ENCODE measurements around the gene EVI5L.
"Not testable (repeated sequence)": the region's sequence is repeated elsewhere in the genome, so short reads cannot be mapped to it uniquely, and the experiment has no call there.

EVI5L gene

DNA sequence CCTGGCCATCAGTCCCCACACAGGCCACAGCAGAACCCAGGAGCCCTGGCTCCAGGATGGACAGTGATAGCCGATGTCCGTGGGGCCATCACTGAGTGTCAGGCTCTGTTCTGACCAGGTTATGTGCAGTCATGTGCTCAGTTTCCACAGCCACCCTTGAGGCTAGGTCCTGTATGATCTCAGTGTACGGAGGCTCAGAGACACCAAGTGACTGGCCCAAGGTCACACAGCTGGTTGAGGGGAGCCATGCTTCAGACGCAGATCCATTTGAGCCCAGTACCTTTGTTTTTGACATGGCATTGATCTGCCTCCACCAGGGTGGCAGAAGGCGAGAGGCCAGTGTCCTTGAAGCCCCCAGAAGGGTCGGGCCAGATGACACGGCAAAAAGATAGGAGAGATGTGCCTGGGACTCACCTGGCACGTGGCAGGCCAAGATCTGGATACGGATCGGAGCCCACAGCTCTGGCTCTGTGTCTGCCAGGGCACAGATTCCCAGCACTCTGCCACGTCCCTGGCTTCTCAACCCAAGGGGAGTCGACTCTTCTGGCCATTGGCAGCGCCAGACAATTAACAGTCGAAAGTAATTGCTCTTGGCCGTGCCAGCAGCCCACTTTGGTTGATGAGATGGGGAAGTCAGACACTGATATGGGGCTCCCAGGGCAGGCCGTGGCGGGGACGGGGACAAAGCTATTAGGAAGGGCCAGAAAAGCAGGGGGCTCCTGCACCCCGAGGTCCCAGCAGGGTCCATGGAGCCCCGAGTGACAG, 15.6 kb downstream of the EVI5L start:
- DNase-seq (ENCODE audit: low read depth in 2 of 2), result no peak

DNA sequence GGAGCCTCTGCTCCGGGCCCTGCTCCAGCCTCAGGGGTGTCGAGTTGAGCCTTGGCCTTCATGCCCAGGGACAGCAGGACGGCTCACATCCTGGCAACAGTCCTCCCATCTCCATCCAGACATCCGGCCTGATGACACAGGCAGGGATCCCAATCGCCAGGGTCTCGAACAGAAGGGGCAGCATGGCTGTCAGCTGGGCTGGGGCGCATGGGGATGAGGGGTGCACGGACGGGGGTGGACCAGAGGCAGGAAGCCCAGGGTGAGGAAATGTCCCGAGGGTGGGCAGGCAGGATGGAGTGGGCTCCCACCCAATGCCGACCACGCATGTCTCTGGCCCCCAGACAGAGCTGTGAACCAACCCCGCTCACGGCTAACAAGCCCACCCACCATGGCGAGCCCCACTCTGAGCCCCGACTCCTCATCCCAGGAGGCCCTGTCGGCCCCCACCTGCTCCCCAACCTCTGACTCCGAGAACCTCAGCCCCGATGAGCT, 16.2 kb downstream of the EVI5L start:
- no peak for DNase-seq (ENCODE audit: low read depth in 2 of 2)

DNA sequence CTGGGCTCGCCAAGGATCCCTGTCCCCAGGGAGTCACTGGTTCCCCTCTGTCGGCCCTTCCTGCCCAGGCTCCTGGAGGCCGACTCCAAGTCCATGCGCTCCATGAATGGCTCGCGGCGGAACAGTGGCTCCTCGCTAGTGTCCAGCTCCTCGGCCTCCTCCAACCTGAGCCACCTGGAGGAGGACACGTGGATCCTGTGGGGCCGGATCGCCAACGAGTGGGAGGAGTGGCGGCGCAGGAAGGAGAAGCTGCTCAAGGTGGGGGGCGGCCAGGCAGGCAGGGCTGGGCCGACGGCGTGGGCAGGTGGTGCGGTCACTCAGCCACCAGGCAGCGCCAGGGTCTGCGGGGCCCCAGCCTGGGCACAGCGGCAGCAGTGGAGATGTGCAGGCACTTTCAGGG, 17.6 kb downstream of the EVI5L start:
- DNase-seq (ENCODE audit: low read depth in 2 of 2), result no peak

DNA sequence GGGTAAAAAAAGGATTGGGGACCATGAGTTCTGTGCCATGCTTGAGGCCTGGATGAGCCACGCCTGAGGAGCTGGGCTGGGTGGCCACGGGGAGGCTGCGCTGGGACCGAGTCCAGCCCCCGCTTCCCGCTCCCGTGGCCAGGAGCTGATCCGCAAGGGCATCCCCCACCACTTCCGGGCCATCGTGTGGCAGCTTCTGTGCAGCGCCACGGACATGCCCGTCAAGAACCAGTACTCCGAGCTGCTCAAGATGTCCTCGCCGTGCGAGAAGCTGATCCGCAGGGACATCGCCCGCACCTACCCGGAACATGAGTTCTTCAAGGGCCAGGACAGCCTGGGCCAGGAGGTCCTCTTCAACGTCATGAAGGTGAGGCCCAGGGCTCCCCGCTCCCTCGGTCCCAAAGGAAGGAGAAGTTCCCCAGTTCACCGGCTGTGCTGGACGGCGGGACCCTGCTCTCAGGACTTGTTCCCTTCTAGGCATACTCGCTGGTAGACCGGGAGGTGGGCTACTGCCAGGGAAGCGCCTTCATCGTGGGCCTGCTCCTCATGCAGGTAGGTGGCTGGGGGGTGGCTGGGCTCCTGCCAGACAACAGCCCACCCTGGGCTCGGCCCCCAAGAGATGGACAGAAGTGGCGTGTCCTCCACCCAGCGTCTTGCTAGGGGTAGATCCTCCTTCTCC, 18.9 kb downstream of the EVI5L start:
- DNase-seq (ENCODE audit: low read depth in 2 of 2), result no peak

DNA sequence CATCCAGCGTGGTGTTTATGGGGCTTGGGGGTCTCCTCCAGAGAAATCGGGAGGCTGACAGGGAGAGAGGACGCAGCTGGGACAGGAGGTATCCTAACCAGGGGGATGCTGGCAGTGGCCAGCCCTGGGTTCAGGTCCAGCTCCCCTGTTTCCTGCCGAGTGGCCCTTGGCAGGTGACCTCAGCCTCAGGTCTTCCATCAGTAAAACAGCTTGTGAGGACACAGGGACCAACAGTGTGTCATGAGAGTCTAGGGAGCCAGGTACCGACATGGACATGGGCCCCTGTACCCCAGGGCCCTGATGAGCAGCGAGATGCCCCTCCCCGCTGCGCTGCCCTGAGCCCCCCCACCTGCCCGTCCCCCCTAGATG, 19.6 kb downstream of the EVI5L start:
- DNase-seq (ENCODE audit: low read depth in 2 of 2), result no peak

DNA sequence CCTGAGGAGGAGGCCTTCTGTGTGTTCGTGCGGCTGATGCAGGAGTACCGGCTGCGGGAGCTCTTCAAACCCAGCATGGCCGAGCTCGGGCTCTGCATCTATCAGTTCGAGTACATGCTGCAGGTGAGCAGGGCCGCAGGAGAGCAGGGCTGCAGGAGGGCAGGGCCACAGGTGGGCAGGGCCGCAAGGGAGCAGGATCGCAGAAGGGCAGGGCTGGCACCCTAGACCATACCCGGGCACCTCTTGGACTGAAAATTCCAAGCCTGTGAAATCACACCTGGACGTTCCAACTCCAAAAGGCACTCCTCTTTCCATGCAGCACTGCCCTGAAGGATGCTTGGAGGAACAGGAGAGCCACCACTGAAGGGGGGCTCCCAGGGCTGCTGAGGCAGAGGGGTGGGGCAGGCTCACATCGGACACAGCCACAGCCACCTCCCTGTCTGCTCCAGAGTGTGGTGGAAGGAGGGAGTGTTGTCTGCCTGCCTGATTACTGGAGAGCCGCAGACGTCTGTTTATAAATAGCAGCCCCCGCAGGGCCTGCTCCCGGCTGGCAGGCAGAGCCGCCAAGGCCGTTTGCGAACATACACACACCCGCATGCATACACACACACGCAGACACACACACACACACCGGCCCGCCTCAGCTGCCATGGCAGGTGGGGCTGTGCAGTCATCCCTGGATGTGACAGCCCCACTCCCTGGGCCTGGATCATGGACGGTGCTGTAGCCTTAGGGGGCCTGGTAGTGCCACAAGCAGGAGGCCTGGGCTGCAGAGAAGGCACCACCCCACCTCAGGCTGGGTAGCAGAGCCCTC, 20.2 kb downstream of the EVI5L start:
- no peak for DNase-seq (ENCODE audit: low read depth in 2 of 2)

- no peak for DNase-seq (ENCODE audit: low read depth in 2 of 2)
Measured at GRCh38 chr19:7850945-7851622, 21.1 kb downstream of the EVI5L start.

- DNase-seq (ENCODE audit: low read depth in 2 of 2), result no peak
Measured at GRCh38 chr19:7851623-7852500, 21.8 kb downstream of the EVI5L start.

- peak; percentile 48 to 67 for DNase-seq (ENCODE audit: low read depth in 2 of 2)
Measured at GRCh38 chr19:7852851-7853769, 23.1 kb downstream of the EVI5L start.

- DNase-seq (ENCODE audit: low read depth in 2 of 2), result no peak
Measured at GRCh38 chr19:7853770-7854128, 23.7 kb downstream of the EVI5L start.

DNA sequence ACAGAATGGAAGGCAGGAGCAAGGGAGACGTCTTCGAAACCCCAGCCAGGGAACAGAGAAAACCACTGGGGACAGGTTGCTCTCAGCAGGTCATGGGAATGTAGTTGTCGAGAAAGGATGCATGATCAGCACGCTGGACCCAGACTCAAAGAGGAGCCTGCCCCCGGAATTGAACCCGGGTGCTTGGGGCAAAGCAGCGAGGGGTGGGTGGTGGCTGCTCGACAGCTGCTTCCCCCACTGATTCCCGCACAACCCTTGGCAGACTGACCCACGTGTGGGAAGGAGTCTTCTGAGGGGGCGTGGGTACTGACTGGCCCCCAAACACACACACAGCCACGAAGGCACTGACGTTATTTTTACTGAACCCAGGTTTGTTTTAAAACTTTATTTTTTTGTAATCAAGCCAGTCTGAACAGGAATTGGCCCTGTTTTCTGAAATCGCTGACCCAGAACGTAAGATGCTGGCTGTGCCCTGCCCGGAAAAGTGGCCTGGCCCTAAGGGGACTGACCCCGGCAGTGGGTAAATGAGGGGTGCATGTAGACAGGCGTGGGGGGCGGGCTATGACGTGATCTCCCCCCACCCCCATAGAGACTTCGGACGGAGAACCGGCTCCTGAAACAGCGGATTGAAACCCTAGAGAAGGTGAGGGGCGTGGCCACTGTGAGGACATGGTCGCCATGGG, 25.5 kb downstream of the EVI5L start:
- DNase-seq (ENCODE audit: low read depth in 2 of 2), result no peak

- no peak for DNase-seq (ENCODE audit: low read depth in 2 of 2)
Measured at GRCh38 chr19:7856109-7856591, 26.1 kb downstream of the EVI5L start.

DNA sequence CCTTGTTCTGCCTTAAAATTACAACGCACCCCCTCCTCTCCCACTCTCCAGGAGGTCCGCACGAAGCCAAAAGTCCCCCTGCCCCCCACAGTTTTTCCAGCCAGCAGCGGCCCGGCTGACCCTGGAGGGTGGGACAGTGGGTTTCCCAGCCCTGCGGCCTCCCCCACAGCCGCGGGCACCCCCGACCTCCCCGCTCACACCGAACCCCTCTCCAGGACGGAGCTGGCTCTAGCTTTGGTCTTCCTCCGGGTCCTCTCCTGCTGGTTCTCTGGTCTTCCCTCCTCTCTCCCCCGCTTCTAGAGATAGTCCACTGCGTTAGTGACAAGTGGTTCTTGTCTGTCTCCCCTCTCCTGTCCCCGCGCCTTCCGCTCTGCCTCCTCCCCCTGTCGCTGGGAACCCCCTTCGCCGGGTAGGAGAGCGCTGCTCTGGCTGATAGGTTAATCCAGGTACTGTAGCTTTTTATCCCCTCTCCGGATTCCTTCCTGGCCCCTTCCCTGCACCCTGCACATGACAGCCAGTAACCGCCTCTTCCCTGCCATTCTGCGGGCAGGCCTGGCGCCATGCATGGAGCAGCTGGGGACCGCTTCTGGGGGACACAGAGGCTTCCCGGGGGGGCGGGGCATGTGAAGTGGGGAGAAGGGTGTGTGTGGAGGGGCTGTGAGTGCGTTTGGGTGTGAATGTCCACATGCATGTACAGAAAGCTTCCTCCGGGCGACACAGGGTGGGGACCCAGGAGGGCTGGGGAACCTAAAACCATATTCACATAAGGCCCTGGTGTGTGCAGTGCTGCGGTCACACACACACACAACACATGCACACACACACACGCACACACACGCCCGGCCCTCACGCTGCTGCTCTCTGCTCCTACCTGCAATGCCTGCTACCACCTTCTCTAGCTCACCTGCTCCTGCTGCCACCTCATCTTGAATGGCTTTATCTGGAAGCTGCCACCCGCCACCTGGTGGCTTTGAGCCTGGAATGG, 27.0 kb downstream of the EVI5L start:
- DNase-seq (ENCODE audit: low read depth in 2 of 2), result no peak

- no peak for DNase-seq (ENCODE audit: low read depth in 2 of 2)
Measured at GRCh38 chr19:7857727-7858108, 27.7 kb downstream of the EVI5L start.

DNA sequence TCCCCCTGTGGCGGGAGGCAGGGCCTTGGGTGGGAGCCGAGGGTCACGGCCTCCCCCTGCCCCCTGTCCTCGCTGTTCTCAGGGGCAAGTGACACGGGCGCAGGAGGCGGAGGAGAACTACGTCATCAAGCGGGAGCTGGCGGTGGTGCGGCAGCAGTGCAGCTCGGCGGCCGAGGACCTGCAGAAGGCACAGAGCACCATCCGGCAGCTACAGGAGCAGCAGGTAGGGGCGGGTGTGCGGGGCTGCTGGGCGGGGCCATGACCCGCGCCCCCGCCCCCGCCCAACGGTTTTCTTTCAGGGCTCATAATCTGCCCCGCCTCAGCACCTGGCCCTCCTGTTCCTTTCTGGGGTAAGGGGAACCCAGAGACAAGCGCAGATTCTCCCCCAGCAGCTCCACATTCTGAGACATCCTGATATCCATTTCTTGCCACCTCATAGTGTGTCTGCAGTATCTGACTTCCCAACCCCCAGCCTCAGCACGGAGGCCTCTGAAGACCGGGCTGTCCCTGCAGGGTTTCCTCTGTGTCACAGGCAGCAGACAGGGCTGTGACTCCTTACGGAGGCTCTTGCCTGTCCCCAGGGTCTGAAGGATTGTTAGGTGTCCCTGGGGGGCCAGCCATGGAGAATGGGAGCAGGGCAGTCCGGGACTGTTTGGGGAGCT, 28.2 kb downstream of the EVI5L start:
- DNase-seq (ENCODE audit: low read depth in 2 of 2), result no peak

DNA sequence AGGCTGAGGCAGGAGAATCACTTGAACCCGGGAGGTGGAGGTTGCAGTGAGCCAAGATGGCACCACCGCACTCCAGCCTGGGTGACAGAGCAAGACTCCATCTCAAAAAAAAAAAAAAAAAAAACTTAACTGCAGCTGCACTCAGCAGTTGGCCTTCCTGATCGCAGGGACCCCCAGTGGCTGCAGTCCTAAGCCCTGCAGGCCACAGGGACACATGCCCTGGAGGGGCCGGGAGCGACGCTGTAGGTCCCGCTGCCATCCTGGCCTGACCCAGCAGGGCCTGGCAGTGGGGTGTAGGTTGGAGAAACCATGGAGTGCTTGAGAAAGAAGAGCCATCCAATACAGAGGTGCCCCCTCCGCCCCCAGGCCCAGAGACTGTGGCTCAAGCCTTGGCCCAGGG, 29.1 kb downstream of the EVI5L start:
- DNase-seq (ENCODE audit: low read depth in 2 of 2), result not testable (repeated sequence)
